H9 (cell line): ENCODE results near the gene CTNNA3. TPM values are rescaled to one million over a fixed set of nuclear protein-coding genes. Genes with fewer than 3 reads are reported as not detected.

ENCODE experiments used
- DNase-seq: peaks from one replicate; pipeline ENCODE4 v3.0.0-alpha.2; 2017
- H2AFZ ChIP-seq: one replicate; pipeline ENCODE4 v1.6.1; 2013; ENCODE audit warnings: mild to moderate bottlenecking, low read length, control low read depth, moderate library complexity
- H2AK5ac ChIP-seq: 2 replicates; pipeline ENCODE4 v1.6.1; 2013; ENCODE audit warnings: low read length, control low read depth, mixed read lengths; ENCODE audit not compliant: insufficient read length
- H2BK120ac ChIP-seq: one replicate; pipeline ENCODE4 v1.6.1; 2013; ENCODE audit warnings: low read depth, mild to moderate bottlenecking, low read length, control low read depth, inconsistent platforms; ENCODE audit not compliant: poor library complexity, severe bottlenecking
- H2BK12ac ChIP-seq: 2 replicates; pipeline ENCODE4 v1.6.1; 2013; ENCODE audit warnings: low read length, control low read depth, mixed read lengths, low read depth; ENCODE audit not compliant: insufficient read length
- H2BK15ac ChIP-seq: 2 replicates; pipeline ENCODE4 v1.6.1; 2013; ENCODE audit warnings: low read depth, low read length, control low read depth
- H2BK20ac ChIP-seq: one replicate; pipeline ENCODE4 v1.6.1; 2013; ENCODE audit warnings: low read depth, mild to moderate bottlenecking, low read length, control low read depth, inconsistent platforms; ENCODE audit not compliant: poor library complexity, severe bottlenecking
- H2BK5ac ChIP-seq: 2 replicates; pipeline ENCODE4 v1.6.1; 2013; ENCODE audit warnings: low read length, control low read depth, mixed read lengths; ENCODE audit not compliant: insufficient read length
- H3K14ac ChIP-seq: 2 replicates; pipeline ENCODE4 v1.6.1; 2013; ENCODE audit warnings: low read length, control low read depth; ENCODE audit not compliant: insufficient read depth
- H3K18ac ChIP-seq: 2 replicates; pipeline ENCODE4 v1.6.1; 2013; ENCODE audit warnings: low read depth, mild to moderate bottlenecking, mixed read lengths, low read length, control low read depth; ENCODE audit not compliant: insufficient read length
- H3K23ac ChIP-seq: 2 replicates; pipeline ENCODE4 v1.6.1; 2013; ENCODE audit warnings: low read length, control low read depth, mixed read lengths, low read depth; ENCODE audit not compliant: insufficient read length
- H3K23me2 ChIP-seq: 2 replicates; pipeline ENCODE4 v1.6.1; 2013; ENCODE audit warnings: low read depth, mild to moderate bottlenecking, mixed read lengths, low read length, control low read depth; ENCODE audit not compliant: insufficient read length, poor library complexity, severe bottlenecking
- H3K27ac ChIP-seq: 2 replicates; pipeline ENCODE4 v1.5.1; 2013; ENCODE audit warnings: low read length, control low read depth, mixed read lengths, low read depth; ENCODE audit not compliant: insufficient read length
- H3K27me3 ChIP-seq: 2 replicates; pipeline ENCODE4 v1.6.1; 2013; ENCODE audit warnings: low read length, control low read depth, inconsistent platforms; ENCODE audit not compliant: insufficient read depth
- H3K4ac ChIP-seq: 2 replicates; pipeline ENCODE4 v1.6.1; 2013; ENCODE audit warnings: low read depth, mild to moderate bottlenecking, control low read depth, inconsistent platforms, low read length, moderate library complexity
- H3K4me1 ChIP-seq: 2 replicates; pipeline ENCODE4 v1.6.1; 2013; ENCODE audit warnings: low read length, control low read depth, inconsistent platforms; ENCODE audit not compliant: insufficient read depth
- H3K4me2 ChIP-seq: 2 replicates; pipeline ENCODE4 v1.6.1; 2013; ENCODE audit warnings: low read length, control low read depth, mixed read lengths; ENCODE audit not compliant: insufficient read length, insufficient read depth
- H3K56ac ChIP-seq: 2 replicates; pipeline ENCODE4 v1.6.1; 2013; ENCODE audit warnings: low read depth, mild to moderate bottlenecking, mixed read lengths, low read length, control low read depth; ENCODE audit not compliant: insufficient read length
- H3K79me1 ChIP-seq: 2 replicates; pipeline ENCODE4 v1.6.1; 2013; ENCODE audit warnings: low read depth, mild to moderate bottlenecking, moderate library complexity, low read length, control low read depth, inconsistent platforms; ENCODE audit not compliant: insufficient read depth, poor library complexity, severe bottlenecking
- H3K79me2 ChIP-seq: 2 replicates; pipeline ENCODE4 v1.6.1; 2013; ENCODE audit warnings: low read length, control low read depth, inconsistent platforms; ENCODE audit not compliant: insufficient read depth
- H3K9ac ChIP-seq: 2 replicates; pipeline ENCODE4 v1.6.1; 2013; ENCODE audit warnings: low read length, control low read depth, mixed read lengths; ENCODE audit not compliant: insufficient read length; ENCODE audit errors: extremely low read depth
- H3K9me3 ChIP-seq: one replicate; pipeline ENCODE4 v1.6.1; 2013; ENCODE audit warnings: low read depth, low read length, inconsistent platforms; ENCODE audit not compliant: control insufficient read depth
- H3T11ph ChIP-seq: one replicate; pipeline ENCODE4 v1.6.1; 2013; ENCODE audit warnings: mild to moderate bottlenecking, low read length, control low read depth, inconsistent platforms
- H4K20me1 ChIP-seq: one replicate; pipeline ENCODE4 v1.6.1; 2013; ENCODE audit not compliant: control insufficient read depth, insufficient read length, insufficient read depth
- H4K5ac ChIP-seq: 2 replicates; pipeline ENCODE4 v1.6.1; 2013; ENCODE audit warnings: low read depth, mild to moderate bottlenecking, mixed read lengths, low read length, control low read depth; ENCODE audit not compliant: insufficient read length
- H4K8ac ChIP-seq: replicated peaks from 2 replicates; pipeline ENCODE4 v1.6.1; 2013; ENCODE audit warnings: low read length, control low read depth, mixed read lengths, low read depth; ENCODE audit not compliant: insufficient read length
- H4K91ac ChIP-seq: 2 replicates; pipeline ENCODE4 v1.6.1; 2013; ENCODE audit warnings: low read depth, mild to moderate bottlenecking, moderate library complexity, mixed read lengths, low read length, control low read depth; ENCODE audit not compliant: insufficient read length
- H3K27ac Mint-ChIP-seq, 3 experiments: 2 replicates in 2 of 3; 3 replicates in 1 of 3; pipeline ENCODE4 v1.8.0; 2020 to 2021; ENCODE audit warnings: mixed read lengths in 3 of 3, mild to moderate bottlenecking in 1 of 3, moderate library complexity in 1 of 3
- H3K27me3 Mint-ChIP-seq: 2 replicates; pipeline ENCODE4 v1.8.0; 2021; ENCODE audit warnings: low read depth, mild to moderate bottlenecking, moderate library complexity, mixed read lengths
- H3K36me3 Mint-ChIP-seq, 3 experiments: 2 replicates in 2 of 3; 3 replicates in 1 of 3; pipeline ENCODE4 v1.8.0; 2020 to 2021; ENCODE audit warnings: low read depth in 3 of 3, mixed read lengths in 3 of 3; ENCODE audit not compliant: insufficient read depth in 1 of 3
- H3K4me1 Mint-ChIP-seq, 2 experiments: 2 replicates each; pipeline ENCODE4 v1.8.0; 2020; ENCODE audit warnings: mixed read lengths in 2 of 2
- H3K4me3 Mint-ChIP-seq, 2 experiments: 2 replicates in 1 of 2; 3 replicates in 1 of 2; pipeline ENCODE4 v1.8.0; 2020 to 2021; ENCODE audit warnings: mild to moderate bottlenecking in 2 of 2, mixed read lengths in 2 of 2, moderate library complexity in 1 of 2
- H3K9me3 Mint-ChIP-seq, 2 experiments: 2 replicates in 1 of 2; 3 replicates in 1 of 2; pipeline ENCODE4 v1.8.0; 2020; ENCODE audit warnings: mild to moderate bottlenecking in 2 of 2, mixed read lengths in 2 of 2, moderate library complexity in 1 of 2
- CTCF ChIP-seq: fragments of 200-600 bp; sonication (generic); conservative IDR thresholded peaks from 3 replicates; pipeline ENCODE4 v1.8.0; 2021; ENCODE audit warnings: antibody characterized with exemption, mild to moderate bottlenecking
- WGBS: extraction: QIAGEN DNeasy Blood & Tissue Kit; methylation state at CpG from one replicate; pipeline ENCODE4 v1.1.7; 2013; ENCODE audit warnings: missing lambda C conversion rate, low lambda C conversion rate, mixed read lengths; ENCODE audit not compliant: insufficient read length; ENCODE audit errors: extremely low coverage; 5-methylcytosine and 5-hydroxymethylcytosine counted together
- total RNA-seq: library from RNA; stranded (reverse); gene quantifications from 2 replicates; pipeline ENCODE4 v1.2.1, GENCODE V29; 2021

CTNNA3 gene
- total RNA-seq, 1 experiment from 2014 or later: 3.3 TPM

GRCh38 chr10:67553254-67553653 is 142.7 kb downstream of the CTNNA3 start:
- Histone ChIP-seq H2AFZ (no peak overlapping the region), H2BK20ac (no peak overlapping the region), H3K18ac (no peak overlapping the region), H2AK5ac (no peak overlapping the region), H3K27me3 (no peaks in the 10 kb centered on the region), H3K79me2 (no peaks in the 10 kb centered on the region), H2BK120ac (no peak overlapping the region), H3K23ac (no peak overlapping the region), H3K9me3 (no peaks in the 10 kb centered on the region), H3K4me2 (no peak overlapping the region), H2BK5ac (no peak overlapping the region), H3K79me1 (no peaks in the 10 kb centered on the region), H4K5ac (no peak overlapping the region), H4K20me1 (no peaks in the 10 kb centered on the region), H4K91ac (no peak overlapping the region), H2BK12ac (no peak overlapping the region), H3K9ac (no peak overlapping the region), H3K14ac (no peak overlapping the region), H3K56ac (no peak overlapping the region), H3T11ph (no peak overlapping the region), H3K4me1 (no peaks in the 10 kb centered on the region), H3K23me2 (no peaks in the 10 kb centered on the region), H4K8ac (no peak overlapping the region), H2BK15ac (no peak overlapping the region), H3K27ac (no peak overlapping the region), H3K4ac (no peak overlapping the region)
- peaks cover 15 to 28% of the 10 kb centered on the region in 2 experiments for H3K9me3 Mint-ChIP-seq
- TF ChIP-seq CTCF: no peak
- no peak overlapping the region for H3K4me3 Mint-ChIP-seq
- no peak for DNase-seq
- H3K27me3 Mint-ChIP-seq: no peaks in the 10 kb centered on the region; the same call in 1 of the 2 replicates
- WGBS: no CpG with 5 or more reads among the region's 3 CpGs
- H3K4me1 Mint-ChIP-seq: no peaks in the 10 kb centered on the region
- no peak overlapping the region for H3K27ac Mint-ChIP-seq
- peaks cover 1 to 6% (median 2%) of the 10 kb centered on the region in 3 experiments for H3K36me3 Mint-ChIP-seq
